Stimulated activated CD8-positive, alpha-beta memory T cell treated with anti-CD3 and anti-CD28 coated beads, Interleukin-15, amount 100 ng/mL, for 48 hours (primary cell): ENCODE results near the gene PARVG.

Source experiments
- DNase-seq, 2 donors: peaks; one replicate each; pipeline ENCODE4 v3.0.0-alpha.2; 2020; ENCODE audit warnings: low read depth in 2 of 2

The PARVG gene

DNA sequence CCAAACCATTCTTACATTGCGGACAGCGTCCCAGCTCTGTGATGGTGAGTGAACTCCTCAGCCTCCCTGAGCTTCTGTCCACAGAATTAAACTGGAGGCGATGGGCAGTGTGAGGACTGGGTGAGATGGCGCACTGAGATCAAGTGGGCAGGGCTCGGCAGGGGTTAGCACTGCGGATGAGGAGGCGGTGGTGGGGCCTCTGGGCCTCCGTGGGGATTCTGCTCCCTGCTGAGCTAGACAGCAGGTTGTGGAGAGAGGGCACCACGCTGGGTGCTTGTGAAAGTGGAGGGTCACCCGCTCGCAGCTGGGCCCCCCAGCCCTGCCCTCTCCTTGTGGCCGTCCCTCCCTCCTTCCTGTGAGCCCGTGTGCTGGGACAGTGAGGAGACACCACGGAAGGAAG lies 25.6 kb upstream of the PARVG start:
- no peak for DNase-seq

DNA sequence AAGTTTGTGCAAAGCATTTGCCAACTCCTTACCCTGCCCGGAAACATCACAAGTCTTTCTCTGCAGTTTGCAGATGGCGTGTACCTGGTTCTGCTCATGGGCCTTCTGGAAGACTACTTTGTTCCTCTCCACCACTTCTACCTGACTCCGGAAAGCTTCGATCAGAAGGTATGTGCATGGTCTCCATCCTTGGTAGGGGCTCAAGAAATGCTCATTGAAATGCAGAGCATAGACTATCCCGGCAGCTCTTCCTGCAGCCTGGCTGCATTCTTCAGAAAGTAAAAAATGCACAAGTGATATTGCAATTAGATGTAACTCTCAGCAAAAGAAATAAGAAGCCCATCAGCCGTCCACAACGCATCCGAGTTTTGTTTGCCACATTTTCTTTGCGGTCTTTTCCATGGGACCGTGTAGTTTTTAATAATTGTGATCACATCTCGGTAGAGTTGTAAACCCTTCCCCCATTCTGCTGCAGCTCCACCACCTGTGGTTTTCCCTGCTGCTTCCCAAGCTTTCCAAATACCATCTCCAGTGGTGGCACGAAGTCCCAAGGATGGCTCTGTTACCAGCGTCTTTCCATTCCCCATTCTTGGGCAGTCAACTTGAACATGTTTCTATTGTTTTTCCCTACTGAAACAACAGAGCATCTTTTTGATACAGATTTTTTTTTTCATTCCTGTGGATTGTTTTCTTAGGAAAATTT lies 22.7 kb upstream of the PARVG start:
- no peak for DNase-seq

DNA sequence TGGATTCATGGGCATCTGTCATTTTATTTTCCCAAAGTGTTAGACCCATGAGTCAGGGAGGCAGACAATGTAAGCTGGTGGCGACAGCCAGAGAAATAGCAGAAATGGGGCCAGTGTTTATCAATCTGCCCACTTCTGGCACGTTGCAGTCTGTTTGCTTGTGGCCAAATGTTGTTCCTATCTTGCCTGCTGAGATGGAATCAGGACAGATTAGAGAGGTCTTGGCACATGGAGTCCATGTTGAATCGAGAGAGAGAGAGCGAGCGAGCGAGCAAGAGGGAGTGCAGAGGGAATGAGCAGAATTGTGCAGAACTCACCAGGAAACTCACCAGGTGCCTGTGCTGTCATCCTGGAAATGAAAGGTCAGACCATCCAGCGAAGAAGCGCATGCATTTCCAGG lies 21.9 kb upstream of the PARVG start:
- DNase-seq: no peak

DNA sequence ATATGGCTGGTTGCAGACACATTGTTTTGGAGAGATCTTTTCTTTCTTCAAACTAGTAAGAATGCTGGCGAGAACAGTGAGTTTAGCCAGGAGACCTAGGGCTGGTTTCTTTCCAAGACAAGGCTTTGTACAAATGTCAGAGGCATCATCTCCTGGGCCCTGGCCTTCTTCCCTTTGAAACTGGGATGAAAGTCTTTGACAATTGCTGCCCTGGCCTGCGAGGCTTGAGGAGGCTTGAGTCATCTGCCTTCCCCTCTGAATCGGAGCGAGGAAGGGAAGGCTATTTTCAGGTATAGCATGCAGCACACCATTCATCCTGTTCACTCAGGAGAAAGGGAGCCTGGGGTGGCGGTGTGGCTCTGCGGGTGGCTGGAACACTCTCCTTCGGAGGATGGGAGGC lies 21.5 kb upstream of the PARVG start:
- no peak for DNase-seq

DNA sequence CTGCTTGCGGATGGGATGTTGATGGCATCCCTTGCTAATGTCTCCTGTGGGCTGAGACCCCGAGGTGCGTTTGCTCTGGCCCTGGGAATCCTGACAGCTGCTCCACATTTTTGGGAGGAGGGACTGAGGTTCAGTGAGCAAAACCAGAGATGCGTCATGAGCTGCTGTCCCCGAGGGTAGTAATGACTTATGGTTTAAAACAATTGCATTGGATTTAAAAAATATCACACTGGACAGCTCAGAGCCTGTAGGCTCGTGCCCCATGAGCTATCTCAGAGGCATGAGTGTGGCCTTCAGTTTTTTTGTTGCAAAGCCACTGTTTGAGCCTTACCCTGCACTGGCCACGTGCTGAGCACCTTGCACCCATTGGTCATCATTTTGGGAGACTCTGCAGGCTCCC lies 20.9 kb upstream of the PARVG start:
- no peak for DNase-seq

DNA sequence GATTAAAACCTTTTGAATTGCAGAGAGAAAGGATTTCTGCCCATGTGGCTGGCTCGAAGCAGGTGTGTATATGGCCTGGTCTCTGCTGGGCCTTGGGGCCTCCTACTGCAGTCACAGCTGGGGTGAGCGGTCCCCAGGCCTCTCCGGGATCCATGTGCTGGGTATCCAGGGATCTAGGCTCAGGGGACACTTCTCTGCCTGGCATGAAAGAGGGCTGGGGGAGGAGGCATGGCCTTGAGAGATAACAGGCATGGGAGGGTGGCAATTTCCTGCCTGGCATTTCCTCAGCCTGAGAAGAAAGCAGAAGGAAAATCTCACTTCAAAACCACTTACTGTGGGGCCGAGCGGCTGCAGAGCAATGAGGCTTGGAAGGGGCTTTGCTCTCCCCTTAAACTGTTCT lies 20.3 kb upstream of the PARVG start:
- no peak for DNase-seq

DNA sequence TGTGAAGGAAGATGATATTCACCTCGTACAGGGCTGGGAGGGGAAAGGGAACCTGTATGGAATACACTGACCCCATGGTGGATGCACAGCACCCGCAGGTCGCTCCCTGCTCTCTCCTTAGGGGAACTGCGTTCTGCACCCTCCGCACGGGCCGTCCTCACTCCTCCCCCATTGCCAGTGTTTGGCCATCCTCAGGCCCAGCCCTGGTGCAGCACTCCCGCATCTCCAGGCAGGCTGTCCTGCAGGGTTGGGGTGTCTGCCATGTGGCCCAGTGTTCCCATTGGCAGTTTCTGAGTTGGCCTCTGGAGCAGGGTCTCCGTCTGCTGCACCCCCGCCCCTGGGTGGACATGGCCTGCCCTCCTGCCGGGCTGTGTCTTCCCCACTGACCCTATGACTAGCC lies 19.1 kb upstream of the PARVG start:
- DNase-seq: no peak

DNA sequence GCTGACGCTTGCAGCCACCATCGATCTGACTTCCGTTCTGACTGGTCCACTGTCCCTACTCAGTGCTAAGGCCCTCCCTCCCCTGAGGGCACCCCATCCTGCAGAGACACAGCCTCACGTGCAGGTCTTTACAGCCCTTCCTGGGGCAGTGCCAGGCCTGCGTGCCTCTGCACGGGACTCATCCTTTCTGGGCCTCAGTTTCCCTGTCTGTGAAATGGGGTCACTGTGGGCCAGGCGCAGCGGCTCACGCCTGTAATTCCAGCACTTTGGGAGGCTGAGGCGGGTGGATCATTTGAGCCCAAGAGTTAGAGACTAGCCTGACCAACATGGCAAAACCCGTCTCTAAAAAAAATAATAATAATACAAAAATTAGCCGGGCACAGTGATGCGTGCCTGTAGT lies 17.8 kb upstream of the PARVG start:
- no peak for DNase-seq

DNA sequence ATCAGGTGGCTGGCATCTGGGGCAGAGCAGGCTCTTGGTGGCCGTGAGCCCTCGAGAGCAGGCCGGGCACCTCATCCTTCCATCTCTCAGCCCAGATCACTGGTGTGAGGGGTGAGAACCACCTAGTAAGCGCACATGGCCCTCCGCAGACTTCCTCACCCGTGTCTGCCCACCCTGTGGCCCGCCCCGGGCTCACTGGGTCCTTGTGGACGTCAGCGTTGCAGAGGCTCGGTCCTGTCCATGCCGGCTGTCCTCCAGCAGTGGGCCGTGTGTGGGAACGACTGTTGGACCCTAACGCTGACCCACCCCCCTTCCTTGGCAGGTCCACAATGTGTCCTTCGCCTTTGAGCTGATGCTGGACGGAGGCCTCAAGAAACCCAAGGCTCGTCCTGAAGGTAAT lies 17.2 kb upstream of the PARVG start:
- DNase-seq: no peak

DNA sequence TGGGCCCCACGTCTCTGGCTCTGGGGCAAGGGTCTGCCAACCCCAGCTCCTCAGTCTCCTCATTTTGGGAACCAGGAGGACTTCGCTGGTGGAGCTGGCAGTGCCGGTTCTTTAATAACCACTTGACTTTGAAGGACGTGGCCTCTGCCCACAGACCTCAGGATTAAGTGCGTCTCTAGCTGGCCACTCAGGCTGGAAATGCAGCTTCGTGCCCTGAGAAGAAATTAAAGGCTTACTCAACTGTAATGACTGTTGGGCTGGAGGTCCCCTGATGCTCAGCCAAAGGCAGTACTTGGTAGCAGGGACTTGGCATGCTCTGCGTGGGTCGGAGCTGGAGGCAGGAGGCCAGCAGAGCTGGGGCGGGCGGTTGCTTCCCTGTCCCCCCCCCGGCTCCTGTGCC lies 16.7 kb upstream of the PARVG start:
- no peak for DNase-seq

DNA sequence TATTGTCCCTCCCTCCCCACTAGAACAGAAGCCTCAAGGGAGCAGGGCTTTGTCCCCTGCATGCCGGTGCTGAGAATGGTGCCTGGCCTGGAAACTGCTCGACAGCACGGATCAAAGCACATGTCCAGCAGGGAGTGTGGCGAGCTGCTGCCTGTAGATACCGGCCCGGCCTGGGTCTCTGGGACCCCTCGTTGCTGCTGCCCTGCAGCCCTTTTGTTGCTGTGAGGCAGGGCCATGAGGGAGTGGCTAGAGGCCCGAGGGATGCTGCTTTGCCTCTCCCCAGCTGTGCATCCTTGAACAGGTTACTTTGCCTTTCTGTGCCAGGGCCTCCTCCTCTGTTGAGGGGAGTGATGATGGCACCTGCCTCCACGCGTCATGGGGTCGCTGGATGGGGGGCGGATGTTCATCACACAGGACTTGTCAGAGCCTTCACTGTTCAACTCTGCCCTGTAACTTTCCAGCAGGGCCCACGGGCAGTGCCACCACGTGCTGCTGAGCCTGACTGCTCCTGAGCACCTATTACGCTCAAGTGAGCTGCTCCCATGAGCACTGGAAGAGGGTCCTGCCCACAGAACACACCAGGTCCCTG lies 15.3 kb upstream of the PARVG start:
- DNase-seq: no peak

DNA sequence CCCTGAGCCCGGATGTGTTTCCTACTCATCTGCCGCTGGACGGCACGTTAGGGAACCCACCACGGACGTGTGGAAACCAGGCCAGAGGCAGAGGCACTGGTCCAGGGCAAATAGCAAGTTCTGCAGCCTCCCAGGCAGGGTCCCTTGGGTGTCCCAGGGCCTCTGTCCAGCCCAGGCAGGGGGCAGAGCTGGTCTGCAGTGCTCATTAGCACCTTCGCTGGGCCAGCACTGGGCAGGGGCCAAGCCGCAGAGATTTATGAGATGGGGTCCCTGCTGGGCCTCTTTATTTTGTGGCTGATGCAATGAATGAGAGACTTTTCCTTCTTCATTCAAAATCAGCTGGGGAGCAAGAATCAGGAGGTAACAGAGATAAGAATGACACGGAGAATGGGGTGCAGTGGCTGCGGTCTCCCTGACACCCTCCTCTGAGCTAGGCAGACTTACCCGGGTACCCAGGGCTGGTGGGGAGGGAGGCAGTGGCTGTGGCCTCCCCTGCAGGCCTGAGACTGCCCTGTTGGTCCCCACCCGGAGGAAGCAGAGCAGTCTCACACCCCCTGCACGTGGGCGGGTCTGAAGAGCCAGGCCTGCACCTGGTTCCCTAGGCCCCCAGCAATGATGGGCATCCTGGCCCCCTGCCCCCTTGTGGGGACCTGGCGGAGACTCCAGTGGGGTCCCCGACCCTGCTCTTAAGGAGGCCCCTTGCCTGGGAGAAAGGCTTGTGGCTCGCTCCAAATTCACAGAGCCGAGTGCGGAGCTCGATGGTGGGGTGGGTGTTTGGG lies 14.0 kb upstream of the PARVG start:
- no peak for DNase-seq

DNA sequence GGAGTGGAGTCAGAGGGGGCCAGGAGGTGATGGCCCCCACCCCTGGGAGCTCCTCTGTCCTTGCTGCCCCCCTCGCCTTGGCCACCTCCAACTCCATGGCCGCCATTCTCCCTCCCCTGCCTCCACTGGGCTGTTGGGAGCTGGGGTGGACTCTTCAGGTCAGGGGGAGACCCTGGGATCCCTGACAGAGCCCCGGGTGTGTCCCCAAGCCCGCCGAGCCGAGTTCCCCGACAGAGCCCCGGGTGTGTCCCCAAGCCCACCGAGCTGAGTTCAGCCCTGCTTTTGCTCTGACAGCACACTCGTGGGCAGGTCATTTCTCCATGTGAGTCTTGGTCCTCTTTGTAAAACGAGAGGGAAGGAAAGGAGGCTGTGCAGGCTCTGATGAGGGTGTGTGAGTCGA lies 13.2 kb upstream of the PARVG start:
- DNase-seq: no peak

DNA sequence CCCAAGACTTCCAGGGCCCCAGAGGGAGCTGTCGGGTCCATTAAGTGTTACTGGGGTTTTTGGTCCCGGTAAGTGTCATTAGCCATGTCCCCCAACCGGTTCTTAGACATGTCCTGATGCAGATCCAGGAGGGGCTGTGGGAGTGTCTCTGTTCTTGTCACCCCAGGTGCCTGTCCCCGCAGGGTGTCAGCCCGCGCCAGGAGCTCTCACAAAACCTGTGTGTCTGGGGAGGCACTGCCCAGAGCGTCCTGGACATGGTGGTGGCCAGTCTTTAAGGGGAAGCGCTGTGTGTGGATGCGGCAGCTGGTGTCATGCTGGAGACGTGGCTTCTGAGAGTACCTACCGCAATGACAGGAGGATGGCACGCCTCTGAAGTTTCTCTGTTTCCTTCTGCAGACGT lies 12.5 kb upstream of the PARVG start:
- DNase-seq: no peak

DNA sequence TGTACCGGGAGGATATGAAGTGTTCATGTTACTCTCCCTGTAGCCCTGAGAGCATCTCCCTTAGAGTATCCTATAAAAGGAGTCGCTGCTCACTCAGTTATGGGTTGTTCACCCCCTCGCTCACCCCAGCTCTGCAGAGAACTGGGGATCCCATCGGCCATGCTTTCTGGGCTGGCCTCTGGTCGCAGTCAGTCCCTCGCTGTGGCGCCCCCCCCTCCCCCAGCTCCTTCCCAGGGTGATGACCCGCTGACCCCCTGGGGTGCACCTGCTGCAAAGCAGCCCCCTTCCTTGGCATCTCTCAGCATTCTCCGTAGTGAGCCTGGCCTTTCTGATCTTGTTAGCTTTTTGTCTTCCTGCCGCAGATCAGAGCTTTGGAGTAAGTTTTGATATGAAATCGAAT lies 10.3 kb upstream of the PARVG start:
- DNase-seq: no peak

DNA sequence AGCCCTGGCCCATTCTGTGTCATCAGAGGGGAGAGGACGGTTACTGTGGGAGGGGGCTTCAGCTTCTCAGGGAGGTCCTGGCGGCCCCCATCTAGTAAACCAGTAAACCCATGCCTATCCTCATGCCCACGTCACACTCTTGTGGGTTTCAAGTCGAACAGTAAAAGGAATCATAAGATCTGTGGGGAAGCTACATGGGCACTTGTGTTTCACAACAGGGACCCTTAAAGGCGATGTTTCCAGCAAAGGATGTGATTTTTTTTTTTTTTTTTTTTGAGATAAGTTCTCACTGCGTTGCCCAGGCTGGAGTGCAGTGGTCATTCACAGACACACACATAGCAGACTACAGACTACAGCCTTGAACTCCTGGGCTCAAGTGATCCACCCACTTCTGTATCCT lies 9.2 kb upstream of the PARVG start:
- DNase-seq: no peak

DNA sequence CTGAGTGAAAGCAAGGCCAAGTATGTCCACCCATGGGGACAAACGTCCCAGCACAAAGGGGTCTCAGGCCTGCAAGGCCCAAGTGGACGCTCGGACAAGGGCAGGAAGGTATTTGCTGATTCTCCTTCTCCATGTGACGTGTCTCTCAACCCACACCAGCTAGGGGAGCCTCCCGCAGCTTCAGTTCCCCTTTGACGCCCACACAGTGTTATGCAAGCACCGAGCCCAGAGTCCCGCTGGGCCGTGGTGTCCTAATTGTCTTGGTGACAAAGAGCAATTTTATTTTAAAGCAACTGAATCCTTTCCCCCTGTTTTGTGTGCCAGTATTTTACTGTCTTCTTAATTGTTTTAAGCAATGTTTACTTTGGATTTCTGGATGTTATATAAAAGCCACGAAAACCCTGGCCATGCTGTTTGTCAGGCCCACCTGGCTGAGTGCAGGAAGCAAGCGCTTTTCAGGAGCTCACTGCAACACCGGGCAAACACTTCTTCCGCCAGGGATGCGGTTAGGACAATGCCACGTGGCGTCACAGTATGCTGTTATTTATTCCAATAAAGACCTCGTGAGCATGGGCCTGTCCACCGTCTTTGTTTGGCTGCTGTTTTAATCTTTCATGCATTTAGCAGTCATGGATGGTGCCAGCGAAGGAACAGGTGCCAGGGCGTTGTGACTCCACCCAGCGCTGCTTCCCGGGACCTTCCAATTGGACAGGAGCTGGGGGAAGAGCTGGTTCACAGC lies 8.2 kb upstream of the PARVG start:
- DNase-seq: no peak

DNA sequence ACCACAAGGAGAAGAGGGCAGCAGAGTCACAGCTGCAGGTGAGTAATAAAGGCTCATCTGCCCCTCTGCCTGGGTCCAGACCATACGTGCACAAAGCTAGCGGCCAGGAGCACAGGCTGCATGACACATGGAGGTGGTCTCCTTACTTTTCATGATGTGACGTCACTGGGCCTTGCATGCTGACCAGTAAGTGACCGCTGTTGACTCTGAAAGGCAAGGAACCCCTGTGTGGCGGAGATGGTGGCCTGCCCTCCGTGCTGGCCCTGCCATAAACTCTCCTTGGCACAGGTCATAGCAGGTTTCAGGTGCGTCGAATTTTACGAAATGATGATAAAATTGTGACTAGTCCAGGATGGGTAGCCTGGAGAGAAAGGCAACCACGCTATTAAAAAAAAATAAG lies 7.6 kb upstream of the PARVG start:
- no peak for DNase-seq

DNA sequence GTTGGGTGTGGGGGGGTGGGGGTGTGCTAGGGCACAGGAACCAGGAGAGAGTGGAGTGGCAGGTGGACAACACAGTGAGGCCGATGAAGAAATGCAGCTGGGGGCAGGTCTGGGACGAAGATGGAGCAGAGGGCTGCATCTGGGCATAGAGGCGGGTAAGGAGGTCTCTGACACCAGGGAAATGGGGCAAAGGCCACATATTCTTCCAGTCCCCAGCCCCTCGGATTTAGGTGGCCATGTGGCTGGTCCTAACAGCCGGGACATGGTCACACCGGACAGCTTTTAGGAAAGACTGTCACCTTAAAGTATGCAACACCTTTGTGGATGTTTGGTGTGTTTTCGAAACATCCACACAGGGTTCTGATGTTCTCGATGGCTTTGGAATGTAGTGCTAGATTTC lies 5.0 kb upstream of the PARVG start:
- no peak for DNase-seq

DNA sequence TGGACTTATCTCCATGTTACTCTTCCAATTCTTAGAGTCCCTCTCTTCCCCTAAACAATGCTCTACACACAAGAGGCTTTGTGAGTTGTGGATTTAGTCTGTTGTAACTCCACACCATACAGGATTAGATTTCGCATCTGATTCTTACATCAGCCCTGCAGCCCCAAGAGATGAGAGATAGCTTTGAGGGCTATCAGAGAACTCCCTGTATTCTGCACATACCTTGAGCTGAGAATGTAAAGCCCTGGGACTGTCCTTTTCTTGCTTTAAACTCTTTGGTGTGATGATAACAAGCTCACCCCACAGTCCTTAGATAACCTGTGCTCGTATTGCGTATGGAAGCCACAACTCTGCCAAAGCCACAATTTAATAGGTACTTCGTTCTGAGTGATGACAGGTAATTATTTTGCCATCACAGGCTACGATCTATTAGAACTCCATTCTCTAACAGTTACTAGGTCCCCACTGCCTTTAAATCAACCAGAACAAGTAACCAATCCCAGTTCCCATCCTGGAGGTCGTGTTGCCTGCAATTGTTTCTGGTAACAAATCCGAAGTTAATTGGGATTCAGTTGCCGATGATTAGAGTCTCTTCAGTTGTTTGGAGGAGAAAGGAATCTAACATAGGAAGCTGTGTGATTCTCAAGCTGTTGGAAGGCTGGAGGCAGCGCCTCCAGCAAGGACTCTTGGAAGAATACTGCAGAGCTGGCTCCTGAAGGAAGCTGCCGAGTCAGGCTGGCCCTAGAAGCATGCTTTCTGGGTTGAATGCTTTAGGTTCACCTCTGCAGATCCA lies 1.3 kb upstream of the PARVG start:
- DNase-seq: no peak

DNA sequence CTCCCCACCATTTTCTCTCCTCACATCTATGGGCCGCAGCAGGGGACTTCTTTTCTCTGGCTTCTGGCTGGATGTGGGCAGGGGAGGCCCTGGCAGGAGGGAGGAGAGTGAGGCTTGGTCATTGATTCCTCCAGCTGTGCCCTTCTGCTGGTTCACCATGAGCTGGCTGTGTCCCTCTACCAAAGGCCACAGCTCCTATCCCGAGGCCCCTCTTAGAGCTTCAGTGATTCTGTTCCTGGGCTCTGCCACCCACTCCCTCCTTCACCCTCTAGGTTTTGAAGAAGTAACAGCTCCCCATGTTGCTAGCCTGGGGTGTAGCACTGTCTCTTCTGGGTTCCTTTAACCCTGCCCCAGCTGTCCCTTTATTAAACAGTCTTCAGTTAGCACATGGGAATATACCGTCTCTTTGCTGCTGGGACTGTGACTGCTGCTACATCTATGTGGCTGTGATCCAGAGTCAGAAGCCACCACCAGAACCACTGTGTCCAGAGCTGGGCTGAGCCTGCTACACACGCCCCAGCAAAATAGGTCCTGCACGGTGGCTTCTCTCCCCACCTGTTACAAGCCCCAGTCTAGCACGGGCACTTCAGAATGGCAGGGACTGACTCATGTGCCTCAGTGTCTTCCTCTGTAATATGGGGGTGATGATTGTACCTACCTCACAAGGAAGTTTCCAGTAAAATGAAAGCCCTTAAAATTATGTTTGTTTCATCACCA lies 578 bp upstream of the PARVG start:
- no peak for DNase-seq
